HEK293 (cell line): Measurements from ENCODE around the gene APBB2.

ENCODE experiments used
- CTCF ChIA-PET: fragments of 350-600 bp; formaldehyde crosslinking; extraction: SDS; loops from one replicate; lab custom pipeline; 2021; ENCODE audit warnings: antibody characterized with exemption; lab: Yijun Ruan, JAX
- POLR2A ChIA-PET: fragments of 300-600 bp; formaldehyde crosslinking; extraction: SDS; loops from one replicate; lab custom pipeline; 2020; ENCODE audit warnings: antibody characterized with exemption, inconsistent platforms; lab: Yijun Ruan, JAX
- H3K27ac ChIP-seq: fragments of 200-500 bp; sonication (Bioruptor generic); 2 replicates; pipeline ENCODE4 v1.5.1; 2014; ENCODE audit warnings: low read depth, low read length, control low read depth, inconsistent platforms; ENCODE audit errors: extremely low read depth
- H3K36me3 ChIP-seq, 2 experiments: fragments of 200-500 bp in 1 of 2; sonication (Bioruptor generic) in 1 of 2; 1 replicate in 1 of 2; 2 replicates in 1 of 2; pipeline ENCODE4 v1.5.1; 2014 to 2017; ENCODE audit warnings: inconsistent platforms in 2 of 2, low read length in 2 of 2; ENCODE audit not compliant: control insufficient read depth in 2 of 2, insufficient read depth in 1 of 2
- H3K4me1 ChIP-seq: fragments of 200-500 bp; sonication (Bioruptor generic); 2 replicates; pipeline ENCODE4 v1.5.1; 2014; ENCODE audit warnings: mild to moderate bottlenecking, low read length, inconsistent platforms; ENCODE audit not compliant: control insufficient read depth, insufficient read depth
- H3K4me3 ChIP-seq: 2 replicates; pipeline ENCODE4 v1.5.1; 2011; ENCODE audit warnings: low read depth, mild to moderate bottlenecking, control low read depth, low read length, moderate library complexity
- H3K9me3 ChIP-seq: fragments of 200-500 bp; sonication (Bioruptor generic); 2 replicates; pipeline ENCODE4 v1.5.1; 2014; ENCODE audit warnings: low read depth, low read length, inconsistent platforms; ENCODE audit not compliant: control insufficient read depth, insufficient read depth
- BCL6B ChIP-seq: fragments of 450-650 bp; formaldehyde crosslinking; IDR thresholded peaks from 2 replicates; pipeline ENCODE4 v1.5.1; 2017; ENCODE audit warnings: missing biosample characterization, missing genetic modification characterization
- GFI1B ChIP-seq: fragments of 450-650 bp; formaldehyde crosslinking; IDR thresholded peaks from 2 replicates; pipeline ENCODE4 v1.5.1; 2016; ENCODE audit warnings: missing biosample characterization, missing genetic modification characterization
- KLF1 ChIP-seq: fragments of 450-650 bp; formaldehyde crosslinking; IDR thresholded peaks from 2 replicates; pipeline ENCODE4 v1.5.1; 2016; ENCODE audit warnings: missing biosample characterization, missing genetic modification characterization
- KLF16 ChIP-seq: fragments of 450-650 bp; formaldehyde crosslinking; IDR thresholded peaks from 2 replicates; pipeline ENCODE4 v1.5.1; 2017; ENCODE audit warnings: missing biosample characterization, missing genetic modification characterization
- SCRT2 ChIP-seq: fragments of 450-650 bp; formaldehyde crosslinking; IDR thresholded peaks from 2 replicates; pipeline ENCODE4 v1.5.1; 2016; ENCODE audit warnings: missing biosample characterization, missing genetic modification characterization
- TRIM28 ChIP-seq: IDR thresholded peaks from 2 replicates; pipeline ENCODE4 v1.6.1; 2011; ENCODE audit warnings: low read length, control low read depth, borderline replicate concordance
- TSHZ1 ChIP-seq: fragments of 450-650 bp; formaldehyde crosslinking; IDR thresholded peaks from 2 replicates; pipeline ENCODE4 v1.5.1; 2016; ENCODE audit warnings: missing biosample characterization, missing genetic modification characterization, borderline replicate concordance
- ZBTB8A ChIP-seq: fragments of 450-650 bp; formaldehyde crosslinking; IDR thresholded peaks from 2 replicates; pipeline ENCODE4 v1.5.1; 2016; ENCODE audit warnings: missing biosample characterization, missing genetic modification characterization
- ZNF121 ChIP-seq: fragments of 450-650 bp; formaldehyde crosslinking; IDR thresholded peaks from 2 replicates; pipeline ENCODE4 v1.5.1; 2016; ENCODE audit warnings: missing biosample characterization, missing genetic modification characterization
- ZNF140 ChIP-seq: fragments of 450-650 bp; formaldehyde crosslinking; IDR thresholded peaks from 2 replicates; pipeline ENCODE4 v1.5.1; 2016; ENCODE audit warnings: missing biosample characterization, missing genetic modification characterization
- ZNF146 ChIP-seq: fragments of 450-650 bp; formaldehyde crosslinking; IDR thresholded peaks from 2 replicates; pipeline ENCODE4 v1.5.1; 2016; ENCODE audit warnings: missing biosample characterization, missing genetic modification characterization
- ZNF169 ChIP-seq: fragments of 450-650 bp; formaldehyde crosslinking; IDR thresholded peaks from 2 replicates; pipeline ENCODE4 v1.5.1; 2016; ENCODE audit warnings: missing biosample characterization, missing genetic modification characterization
- ZNF174 ChIP-seq: fragments of 450-650 bp; formaldehyde crosslinking; IDR thresholded peaks from 2 replicates; pipeline ENCODE4 v1.5.0; 2017; ENCODE audit warnings: missing biosample characterization, mild to moderate bottlenecking, missing genetic modification characterization
- ZNF24 ChIP-seq: fragments of 450-650 bp; formaldehyde crosslinking; IDR thresholded peaks from 2 replicates; pipeline ENCODE4 v1.5.1; 2016; ENCODE audit warnings: missing biosample characterization, missing genetic modification characterization
- ZNF248 ChIP-seq: fragments of 450-650 bp; formaldehyde crosslinking; IDR thresholded peaks from 2 replicates; pipeline ENCODE4 v1.5.1; 2017; ENCODE audit warnings: missing biosample characterization, missing genetic modification characterization
- ZNF354C ChIP-seq: fragments of 450-650 bp; formaldehyde crosslinking; IDR thresholded peaks from 2 replicates; pipeline ENCODE4 v1.5.1; 2016; ENCODE audit warnings: missing biosample characterization, missing genetic modification characterization, low read depth, borderline replicate concordance
- ZNF362 ChIP-seq: fragments of 450-650 bp; formaldehyde crosslinking; IDR thresholded peaks from 2 replicates; pipeline ENCODE4 v1.5.1; 2016; ENCODE audit warnings: missing biosample characterization, missing genetic modification characterization
- ZNF529 ChIP-seq: fragments of 450-650 bp; formaldehyde crosslinking; IDR thresholded peaks from 2 replicates; pipeline ENCODE4 v1.5.1; 2017; ENCODE audit warnings: missing genetic modification characterization, missing biosample characterization; ENCODE audit not compliant: insufficient replicate concordance
- ZNF549 ChIP-seq: fragments of 450-650 bp; IDR thresholded peaks from 2 replicates; pipeline ENCODE4 v1.5.1; 2018; ENCODE audit warnings: missing biosample characterization, missing genetic modification characterization, mild to moderate bottlenecking, inconsistent platforms, moderate library complexity
- ZNF639 ChIP-seq: fragments of 450-650 bp; formaldehyde crosslinking; IDR thresholded peaks from 2 replicates; pipeline ENCODE4 v1.5.1; 2016; ENCODE audit warnings: missing biosample characterization, missing genetic modification characterization
- ZNF664 ChIP-seq: fragments of 450-650 bp; formaldehyde crosslinking; IDR thresholded peaks from 2 replicates; pipeline ENCODE4 v1.5.1; 2016; ENCODE audit warnings: missing biosample characterization, missing genetic modification characterization
- ZNF701 ChIP-seq: fragments of 450-650 bp; formaldehyde crosslinking; IDR thresholded peaks from 2 replicates; pipeline ENCODE4 v1.5.1; 2016; ENCODE audit warnings: missing biosample characterization, missing genetic modification characterization
- ZNF776 ChIP-seq: fragments of 450-650 bp; formaldehyde crosslinking; IDR thresholded peaks from 2 replicates; pipeline ENCODE4 v1.5.0; 2017; ENCODE audit warnings: missing biosample characterization, missing genetic modification characterization, borderline replicate concordance
- ZNF777 ChIP-seq: fragments of 450-650 bp; formaldehyde crosslinking; IDR thresholded peaks from 2 replicates; pipeline ENCODE4 v1.5.1; 2017; ENCODE audit warnings: missing biosample characterization, missing genetic modification characterization, borderline replicate concordance
- ZNF791 ChIP-seq: fragments of 450-650 bp; formaldehyde crosslinking; IDR thresholded peaks from 2 replicates; pipeline ENCODE4 v1.5.1; 2016; ENCODE audit warnings: missing biosample characterization, missing genetic modification characterization
- ZSCAN23 ChIP-seq: fragments of 450-650 bp; formaldehyde crosslinking; IDR thresholded peaks from 2 replicates; pipeline ENCODE4 v1.5.1; 2016; ENCODE audit warnings: missing biosample characterization, missing genetic modification characterization

Gene APBB2

GRCh38 chr4:41065434-41066006 is 148.8 kb downstream of the APBB2 start (continued):
- TF ChIP-seq ZNF529 (tag by site-specific recombination) (no peak), ZNF169 (tag by site-specific recombination) (no peak), ZNF791 (tag by site-specific recombination) (no peak)
- TF ChIP-seq, all 188 proteins: peak for 0

- CTCF ChIA-PET = no interaction called here
- Histone ChIP-seq H3K9me3 (no peaks in the 10 kb centered on the region), H3K4me3 (no peak overlapping the region), H3K27ac (no peak overlapping the region)
- POLR2A ChIA-PET = no interaction called here
- TF ChIP-seq TSHZ1 (tag by site-specific recombination) (no peak), BCL6B (tag by site-specific recombination) (no peak), ZNF362 (tag by site-specific recombination) (no peak), KLF1 (tag by site-specific recombination) (no peak), ZNF169 (tag by site-specific recombination) (no peak), ZNF121 (tag by site-specific recombination) (peak; percentile 94), ZNF174 (tag by site-specific recombination) (no peak), KLF16 (tag by site-specific recombination) (no peak)
- TF ChIP-seq, all 188 proteins: peak for 1
- Histone ChIP-seq H3K4me1 (peaks cover 4% of the 10 kb centered on the region; the same call in 1 of the 2 replicates), H3K36me3 (no peaks in the 10 kb centered on the region)
These were observed 149.4 kb downstream of the APBB2 start for GRCh38 chr4:41064953-41065352.

- no peak overlapping the region for H3K4me3 ChIP-seq
- no peak overlapping the region for H3K27ac ChIP-seq
- H3K36me3 ChIP-seq = no peaks in the 10 kb centered on the region
- H3K9me3 ChIP-seq = no peaks in the 10 kb centered on the region
- H3K4me1 ChIP-seq = no peaks in the 10 kb centered on the region
- ChIA-PET CTCF (interaction anchor here (1.1 kb wide), 1 partner anchor 164 kb away, joined by 3 read pairs; no protein-coding TSS in a partner anchor), POLR2A (no interaction called here)
- TF ChIP-seq ZSCAN23 (tag by site-specific recombination) (no peak), SCRT2 (tag by site-specific recombination) (no peak), ZNF529 (tag by site-specific recombination) (no peak), GFI1B (tag by site-specific recombination) (no peak), ZNF140 (tag by site-specific recombination) (no peak), ZNF777 (no peak), TRIM28 (no peak), ZNF146 (no peak), ZBTB8A (tag by site-specific recombination) (no peak), ZNF664 (tag by site-specific recombination) (no peak), ZNF701 (no peak), ZNF248 (tag by site-specific recombination) (no peak), ZNF639 (no peak), ZNF549 (tag by site-specific recombination) (no peak), ZNF776 (tag by site-specific recombination) (no peak), ZNF24 (tag by site-specific recombination) (no peak), ZNF354C (tag by site-specific recombination) (no peak)
These were observed 152.7 kb downstream of the APBB2 start for GRCh38 chr4:41061482-41062185.
